CD4-positive, alpha-beta T cell treated with Interleukin-12 subunit alpha and Interleukin-12 subunit beta, for 1 hour (primary cell): Measurements from ENCODE around the gene AMBRA1.

Experiments
- DNase-seq: peaks from one replicate; pipeline ENCODE4 v3.0.0-alpha.2; 2020

The AMBRA1 gene

GRCh38 chr11:46364056-46364455 is 229.8 kb downstream of the AMBRA1 start:
- no peak for DNase-seq

GRCh38 chr11:46363455-46364005 is 230.3 kb downstream of the AMBRA1 start:
- no peak for DNase-seq

DNA sequence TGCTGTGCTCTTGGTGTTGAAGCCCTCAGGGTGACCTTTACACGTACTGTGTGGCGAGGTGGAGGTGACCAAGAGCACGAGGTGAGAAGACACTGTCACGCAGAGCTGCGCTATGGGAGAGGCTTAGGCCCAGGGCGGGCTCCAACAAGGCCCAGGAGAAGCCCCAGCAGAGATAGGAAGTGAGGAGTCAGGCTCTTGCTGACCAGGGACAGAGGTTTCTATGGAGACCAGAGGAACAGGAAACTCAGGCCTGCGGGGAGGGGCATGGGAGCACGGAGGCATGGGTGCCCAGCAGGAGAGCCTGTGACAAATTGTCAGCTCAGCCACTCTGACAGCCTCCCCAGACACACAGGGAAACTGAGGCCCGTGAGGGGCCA is 230.8 kb downstream of the AMBRA1 start:
- DNase-seq, result no peak

- no peak for DNase-seq
Measured at GRCh38 chr11:46362156-46363030, 231.4 kb downstream of the AMBRA1 start.

DNA sequence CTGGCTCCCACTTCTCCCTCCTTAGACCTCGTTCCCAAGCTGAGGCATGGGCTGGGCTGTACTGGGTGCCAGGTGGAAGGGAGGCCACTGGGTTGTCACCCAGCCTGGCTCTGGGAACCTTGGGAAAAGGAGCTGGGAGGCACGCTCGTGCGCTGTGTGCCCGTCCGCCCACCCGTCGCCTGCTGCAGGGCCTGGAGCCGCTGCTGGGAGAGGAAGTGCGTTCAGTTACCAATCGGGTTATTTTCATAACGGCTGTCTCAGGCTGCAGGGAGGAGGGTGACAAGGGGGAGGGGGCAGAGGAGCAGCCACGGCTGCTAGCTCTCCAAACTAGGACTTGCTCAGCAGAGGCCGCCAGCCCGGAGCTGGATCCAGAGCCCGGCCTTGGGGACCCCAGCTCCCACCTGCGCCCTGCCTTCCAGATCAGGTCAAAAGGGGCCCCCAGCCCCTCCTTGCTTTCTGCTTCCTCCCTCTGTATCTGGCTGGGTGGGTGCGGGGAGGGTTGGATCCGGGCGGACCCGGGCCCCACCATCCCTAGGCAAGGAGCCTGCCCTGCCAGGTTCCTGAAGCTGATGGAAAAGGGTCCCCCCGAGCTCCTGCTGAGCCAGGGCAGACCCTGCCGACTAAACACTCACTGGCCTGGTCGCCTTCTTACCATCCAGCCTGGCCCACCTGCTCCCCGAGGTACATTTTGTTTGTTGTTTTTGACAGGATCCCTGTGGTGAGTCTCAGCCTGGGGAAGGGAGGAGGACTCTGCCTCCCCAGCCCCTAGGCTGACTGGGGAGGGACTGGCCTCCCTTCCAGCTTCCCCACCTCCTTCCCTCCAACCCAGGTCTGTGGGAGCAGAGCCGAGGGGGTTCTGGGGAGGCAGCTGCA is 232.3 kb downstream of the AMBRA1 start:
- DNase-seq, result peak; percentile 63

DNA sequence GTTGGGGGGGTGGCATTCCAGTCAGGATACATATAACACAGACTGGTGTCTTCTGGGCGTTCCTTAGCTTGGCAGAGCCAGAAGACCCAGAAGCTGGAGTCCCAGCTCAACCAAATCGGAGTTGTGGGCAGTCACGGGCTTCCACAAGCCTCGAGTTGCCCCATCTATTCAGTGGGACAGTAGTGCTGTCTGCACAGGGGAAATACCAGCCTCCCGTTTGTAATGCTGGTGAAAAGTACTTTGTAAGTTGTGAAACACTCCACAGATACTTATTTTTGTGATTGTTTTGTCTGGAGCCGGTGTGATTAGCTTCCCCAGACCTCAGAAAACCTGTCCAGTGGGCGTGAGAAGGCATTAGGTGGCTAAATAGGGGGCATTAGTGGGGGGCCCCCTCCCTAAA is 232.9 kb downstream of the AMBRA1 start:
- no peak for DNase-seq

DNA sequence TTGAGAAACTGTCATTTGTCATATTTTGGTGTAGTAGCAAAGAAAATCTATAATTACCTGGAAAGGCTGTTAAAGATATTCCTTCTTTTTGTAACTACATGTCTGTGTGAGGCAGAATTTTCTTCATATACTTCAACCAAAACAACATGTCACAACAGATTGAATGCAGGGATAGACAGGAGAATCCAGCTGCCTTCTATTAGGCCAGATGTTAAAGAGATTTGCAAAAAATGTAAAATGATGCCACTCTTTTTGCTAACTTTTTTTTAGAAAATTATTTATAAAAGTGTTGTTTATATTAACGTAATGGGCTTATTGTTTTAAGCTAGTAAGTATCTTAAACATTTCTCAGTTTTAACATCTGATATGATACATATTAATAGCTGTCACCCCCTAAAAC is 233.9 kb downstream of the AMBRA1 start:
- no peak for DNase-seq

DNA sequence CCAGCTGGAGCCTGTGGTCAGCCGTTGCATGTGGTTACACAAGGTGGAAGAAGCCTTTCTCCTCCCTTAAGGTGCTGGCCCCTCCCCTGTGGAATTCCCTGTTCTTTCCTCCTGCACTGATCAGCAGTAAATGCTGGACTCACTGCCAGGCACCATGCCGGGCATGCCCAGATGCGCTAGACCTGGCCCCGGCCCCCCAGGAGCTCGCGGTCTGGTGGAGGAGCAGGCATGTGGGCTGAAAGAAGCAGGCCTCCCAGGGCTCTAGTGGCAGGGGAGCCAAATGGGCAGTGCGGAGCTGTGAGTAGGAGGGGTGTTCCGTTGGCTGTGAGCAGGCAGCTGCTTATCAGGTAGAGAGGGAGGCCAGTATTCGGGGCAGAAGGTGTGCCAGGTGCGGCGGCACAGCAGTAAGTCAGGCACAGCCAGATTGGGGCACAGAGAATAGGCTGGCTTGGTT is 236.3 kb downstream of the AMBRA1 start:
- DNase-seq, result no peak

- no peak for DNase-seq
Measured at GRCh38 chr11:46356924-46357482, 236.8 kb downstream of the AMBRA1 start.

GRCh38 chr11:46353698-46354097 is 240.1 kb downstream of the AMBRA1 start:
- no peak for DNase-seq

DNA sequence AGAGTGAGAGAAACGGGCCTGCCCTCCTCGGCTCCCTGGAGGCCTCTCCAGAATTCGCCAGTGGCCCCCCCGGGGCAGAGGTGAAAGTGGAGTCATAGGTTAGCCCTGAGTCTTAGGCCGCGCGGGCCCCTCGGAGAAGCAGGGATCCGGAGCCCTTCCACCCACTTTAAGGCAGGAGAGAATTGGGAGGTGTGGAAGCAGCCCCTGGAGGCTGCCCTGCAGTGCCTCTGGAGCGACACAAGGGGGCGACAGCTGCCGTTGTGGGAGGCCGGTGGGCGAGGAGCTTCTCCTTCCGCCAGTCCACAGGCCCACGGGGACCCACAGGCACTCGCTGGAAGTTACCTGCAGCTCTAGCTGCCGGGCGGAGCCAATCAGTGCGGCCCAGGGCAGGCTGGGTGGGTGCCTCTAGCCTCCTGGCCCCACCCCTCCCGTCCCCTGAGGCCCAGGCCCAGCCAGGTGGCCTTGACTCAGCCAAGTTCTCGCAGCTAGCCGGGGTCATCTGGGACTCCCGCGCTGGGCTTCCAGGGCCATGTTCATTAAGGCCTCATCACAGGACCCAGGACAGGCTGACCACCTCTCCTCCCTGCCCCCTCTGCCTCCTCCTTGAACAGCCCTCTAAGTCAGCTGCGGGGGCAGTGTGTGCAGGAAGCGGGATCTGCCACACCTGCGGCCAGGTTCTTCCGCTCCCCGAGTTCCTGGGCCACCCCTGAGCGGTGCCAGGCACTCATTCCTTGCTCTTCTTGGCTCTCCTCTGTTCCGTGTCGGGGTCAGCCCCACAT is 241.6 kb downstream of the AMBRA1 start:
- peak; percentile 88 for DNase-seq

DNA sequence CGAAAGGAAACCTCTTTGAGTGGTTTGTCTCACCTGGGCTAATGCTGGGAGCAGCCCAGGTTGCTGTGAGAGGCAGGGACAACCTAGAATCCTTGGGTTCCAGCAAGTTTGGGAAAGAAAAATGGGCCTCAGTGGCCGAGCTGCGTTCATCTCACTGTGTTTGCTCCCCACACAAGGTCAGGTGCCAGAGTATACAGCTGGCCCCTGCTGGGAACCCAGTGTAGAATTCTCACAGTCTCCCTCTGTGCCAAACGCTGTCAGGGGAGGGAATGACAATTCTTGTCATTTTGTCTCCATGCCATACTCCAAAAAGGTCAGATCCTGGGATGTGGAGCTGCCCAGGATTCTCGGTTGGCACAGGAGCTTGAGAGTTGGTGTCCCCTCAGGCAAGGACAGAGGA is 242.2 kb downstream of the AMBRA1 start:
- no peak for DNase-seq

DNA sequence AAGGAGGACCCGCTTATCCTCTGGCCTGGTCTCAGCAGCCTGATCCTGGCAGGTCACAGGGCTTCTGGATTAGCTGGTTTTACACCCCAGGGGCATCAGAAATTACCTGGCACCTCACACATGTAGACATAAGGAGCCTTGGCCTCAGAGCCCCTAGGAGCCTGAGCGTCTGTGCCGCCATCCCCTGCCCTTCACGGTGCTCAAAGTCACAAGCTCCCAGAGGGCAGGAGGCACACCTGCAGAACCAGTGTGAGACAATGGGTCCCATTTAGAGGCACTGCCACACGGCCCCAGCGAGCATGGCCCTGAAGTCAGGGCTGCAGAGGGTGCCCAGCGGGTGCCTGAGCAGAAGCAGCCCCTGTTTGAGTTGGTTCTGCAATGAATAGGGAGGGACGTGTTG is 242.7 kb downstream of the AMBRA1 start:
- no peak for DNase-seq

GRCh38 chr11:46350695-46351094 is 243.1 kb downstream of the AMBRA1 start:
- DNase-seq, result no peak

DNA sequence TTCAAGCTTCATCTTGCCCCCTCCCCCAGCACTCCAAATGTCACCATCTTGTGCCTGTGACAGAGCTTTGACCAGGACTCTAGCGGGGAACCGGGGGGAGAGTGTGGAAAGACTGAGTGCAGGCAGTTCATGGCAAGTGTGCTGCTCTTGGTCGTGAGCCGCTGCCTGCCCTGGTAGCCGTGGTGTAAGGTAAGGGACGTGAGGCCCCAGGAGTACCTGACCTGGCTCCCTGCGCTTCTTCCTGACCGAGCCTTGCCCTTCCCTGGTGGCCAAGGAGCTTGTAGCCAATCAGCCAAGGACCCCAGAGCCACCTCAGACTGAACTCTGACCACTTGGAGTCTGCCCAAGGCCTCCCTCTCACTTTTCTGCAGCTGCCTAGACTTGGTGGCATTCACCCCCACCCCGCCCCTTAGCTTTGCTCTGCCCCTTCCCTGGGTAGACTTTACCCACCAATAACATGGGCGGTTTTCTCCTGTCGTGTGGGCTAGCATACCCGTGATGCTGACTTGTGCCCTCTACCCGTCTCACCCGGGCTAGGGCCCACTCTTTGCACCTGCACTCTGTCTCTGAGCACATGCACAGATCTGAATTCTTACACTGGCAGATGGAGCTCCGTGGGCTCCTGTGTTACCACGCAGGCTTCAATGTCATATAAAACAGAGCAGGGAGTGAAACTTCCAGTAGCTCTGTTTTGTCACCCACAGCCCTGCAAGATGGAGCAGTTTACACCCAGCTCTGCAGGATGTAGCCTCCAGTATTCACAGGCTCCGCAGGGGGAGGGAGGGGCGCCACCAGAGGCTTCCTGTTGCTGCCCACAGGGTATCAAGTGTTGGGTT is 245.0 kb downstream of the AMBRA1 start:
- DNase-seq, result peak; percentile 69

DNA sequence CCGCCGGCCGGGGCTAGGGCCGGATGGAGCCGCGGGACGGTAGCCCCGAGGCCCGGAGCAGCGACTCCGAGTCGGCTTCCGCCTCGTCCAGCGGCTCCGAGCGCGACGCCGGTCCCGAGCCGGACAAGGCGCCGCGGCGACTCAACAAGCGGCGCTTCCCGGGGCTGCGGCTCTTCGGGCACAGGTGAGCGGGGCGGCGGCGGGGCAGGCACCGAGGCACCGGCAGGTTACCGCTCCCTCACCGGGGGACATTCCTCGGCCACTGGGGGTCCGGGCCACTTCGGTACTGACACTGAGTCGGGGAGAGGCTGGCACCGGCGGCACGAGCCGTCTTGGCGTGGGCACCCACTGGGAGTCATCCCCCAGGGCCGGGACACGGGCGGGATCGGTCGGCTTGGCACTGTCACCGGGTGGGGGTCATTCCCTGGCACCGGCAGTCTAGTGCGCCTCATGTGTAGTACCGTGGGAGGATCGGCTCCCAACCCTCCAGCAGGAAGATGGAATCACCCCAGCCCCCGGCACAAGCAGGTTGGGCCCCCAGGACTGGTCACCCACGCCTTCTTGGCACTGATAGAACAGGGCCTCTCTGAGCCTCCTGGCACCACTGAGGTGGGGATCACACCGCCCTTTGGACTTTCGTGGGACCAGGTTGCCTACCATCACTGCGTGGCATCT is 246.0 kb downstream of the AMBRA1 start:
- no peak for DNase-seq

DNA sequence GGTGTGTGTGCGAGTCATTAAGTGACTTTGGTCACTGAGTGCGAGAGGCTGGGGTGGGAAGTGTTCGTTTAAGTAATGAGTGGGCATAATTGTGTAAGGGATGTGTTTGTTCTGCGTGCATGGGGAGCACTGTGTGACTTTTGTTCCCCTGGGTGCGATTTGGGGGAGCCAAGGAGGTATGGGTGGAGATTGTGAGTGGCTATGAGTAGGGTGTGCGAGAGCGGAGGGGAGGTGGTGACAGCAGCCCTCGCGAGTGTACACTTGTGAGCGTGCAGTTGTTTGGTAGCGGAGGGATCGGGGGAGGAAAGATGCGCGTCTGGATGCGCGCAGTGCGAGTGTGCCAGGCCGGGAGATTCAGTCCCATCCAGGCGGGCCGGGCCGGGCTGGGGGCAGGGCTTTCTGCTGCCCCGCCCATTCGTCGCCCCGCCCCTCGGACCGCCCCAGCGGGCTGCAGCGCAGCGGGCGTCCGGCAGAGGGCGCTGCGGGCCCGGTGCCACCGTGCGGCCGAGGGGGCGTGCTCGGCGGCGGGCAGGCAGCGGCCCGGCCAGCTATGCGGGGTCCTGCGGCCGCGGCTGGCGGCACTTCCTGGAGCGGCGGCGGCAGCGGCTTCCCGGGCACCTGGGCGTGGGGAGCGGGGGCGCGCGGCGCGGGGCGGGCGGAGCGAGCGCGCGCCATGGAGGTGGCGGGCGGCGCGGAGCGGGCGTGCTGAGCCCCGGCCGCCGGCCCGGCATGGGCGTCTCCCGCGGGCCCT is 246.8 kb downstream of the AMBRA1 start, which contains the start of gene DGKZ:
Gene DGKZ, plus strand, starts transcription at position 578 of the 751 bp plus-strand sequence. CDS start 197 bp downstream, outside the sequence.
- DNase-seq, result peak; percentile 94
